Measurements from ENCODE around the gene DPEP3.
"Not testable (repeated sequence)": the region's sequence is repeated elsewhere in the genome, so short reads cannot be mapped to it uniquely, and the experiment has no call there.

The DPEP3 gene

GRCh38 chr16:67943619-67944504, 36.4 kb downstream of the DPEP3 start, which contains the start of gene LCAT:
Gene LCAT (minus strand): TSS chr16:67944120. CDS start chr16:67944101, 19 bp downstream.
- no peak for DNase-seq

- DNase-seq, result no peak
Observed at GRCh38 chr16:67943256-67943618, 37.1 kb downstream of the DPEP3 start.

GRCh38 chr16:67942510-67943255, 37.6 kb downstream of the DPEP3 start:
- DNase-seq, result no peak

- no peak for DNase-seq
Observed at GRCh38 chr16:67942200-67942509, 38.1 kb downstream of the DPEP3 start.

GRCh38 chr16:67941469-67942199, 38.7 kb downstream of the DPEP3 start:
- DNase-seq, result no peak

- DNase-seq, result no peak
Observed at GRCh38 chr16:67940446-67941089, 39.7 kb downstream of the DPEP3 start.

DNA sequence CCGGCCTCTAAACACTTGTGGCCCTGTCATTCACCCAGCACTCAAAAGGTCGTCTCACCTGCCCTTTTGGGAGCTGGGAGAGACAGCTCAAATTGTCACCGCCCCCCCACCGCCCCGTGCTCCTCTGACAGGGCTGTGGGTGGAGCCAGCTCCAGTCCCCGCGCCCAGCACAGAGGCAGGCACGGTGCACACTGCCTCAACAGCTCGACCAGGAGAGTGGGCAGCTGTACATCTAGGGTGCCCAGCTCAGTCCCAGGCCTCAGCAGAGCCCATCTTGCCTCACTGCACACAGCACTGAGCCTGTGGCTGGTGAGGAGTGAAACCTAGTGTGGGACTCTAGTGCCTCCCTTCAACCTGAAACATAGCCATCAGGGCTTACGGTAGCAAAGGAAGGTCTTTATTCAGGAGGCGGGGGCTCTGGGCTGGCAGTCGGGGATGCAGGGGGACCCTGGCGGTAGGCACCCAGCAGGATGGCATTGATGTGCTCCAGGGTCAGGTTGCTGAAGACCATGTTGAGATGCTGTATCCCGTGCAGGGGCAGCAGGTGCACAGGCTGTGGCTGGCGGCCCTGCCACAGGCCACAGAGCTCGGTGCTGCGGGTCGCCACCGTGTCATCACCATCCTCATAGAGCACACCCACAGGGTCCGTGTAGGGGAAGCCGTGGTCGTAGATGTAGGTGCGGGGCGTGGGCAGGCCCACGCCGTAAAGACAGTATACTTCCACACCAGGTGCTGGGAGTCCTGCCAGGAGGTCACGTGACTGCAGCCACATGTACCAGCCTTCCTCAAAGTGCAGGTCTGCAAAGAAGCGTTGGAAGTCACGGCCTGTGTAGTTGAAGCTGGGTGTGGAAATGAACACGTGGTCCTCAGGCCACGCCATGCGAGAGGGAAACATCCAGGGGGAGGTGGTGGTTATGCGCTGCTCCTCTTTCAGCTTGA, 40.5 kb downstream of the DPEP3 start:
- no peak for DNase-seq

DNA sequence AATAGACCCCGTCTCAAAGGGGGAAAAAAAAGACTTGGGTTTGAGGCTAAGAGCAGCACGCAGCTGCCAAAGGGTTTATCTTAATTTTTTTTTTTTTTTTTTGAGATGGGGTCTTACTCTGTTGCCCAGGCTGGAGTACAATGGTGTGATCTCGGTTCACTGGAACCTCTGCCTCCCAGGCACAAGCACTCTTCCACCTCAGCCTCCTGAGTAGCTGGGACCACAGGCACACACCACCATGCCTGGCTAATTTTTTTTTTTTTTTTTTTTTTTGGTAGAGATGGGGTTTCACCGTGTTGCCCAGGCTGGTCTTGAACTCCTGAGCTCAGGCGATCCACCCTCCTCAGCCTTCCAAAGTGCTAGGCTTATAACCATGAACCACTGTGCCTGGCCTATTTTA, 42.6 kb downstream of the DPEP3 start:
- DNase-seq, result not testable (repeated sequence)

DNA sequence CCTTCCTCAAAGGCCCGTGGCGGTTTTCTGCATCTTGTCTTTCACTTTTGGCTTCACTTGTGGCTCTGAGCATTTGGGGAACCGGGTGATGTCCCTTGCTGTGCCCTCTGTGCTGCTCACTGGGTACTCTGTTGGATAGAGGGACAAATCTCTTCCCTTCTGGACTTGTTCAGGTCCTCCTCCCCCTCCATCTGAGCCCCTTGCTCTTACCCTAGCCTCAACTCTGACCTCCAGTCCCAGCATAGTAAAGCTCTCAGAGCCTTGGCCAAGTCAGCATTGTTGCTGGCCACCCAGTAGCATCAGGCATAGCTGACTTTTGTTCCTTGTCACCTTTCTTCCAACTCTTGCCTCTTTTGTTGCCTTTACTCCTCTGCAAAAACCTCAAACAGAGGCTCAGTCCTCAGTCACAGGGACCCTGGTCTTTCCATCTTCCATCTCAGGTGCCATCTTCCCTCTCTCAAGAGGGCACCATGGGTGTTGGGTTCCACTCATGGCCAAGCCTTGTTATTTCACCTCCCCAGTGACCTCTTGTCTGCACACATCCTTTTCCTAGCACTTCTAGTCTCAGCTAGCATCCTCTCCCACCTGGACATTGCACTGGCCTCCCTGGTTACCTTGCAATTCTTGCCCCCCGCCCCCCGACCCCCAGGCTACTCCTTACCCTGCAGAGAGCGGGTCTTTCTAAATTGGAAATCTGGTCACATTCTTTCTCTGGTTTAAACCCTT, 43.3 kb downstream of the DPEP3 start:
- DNase-seq, result peak in 1 of 2 donors; percentile 98

DNA sequence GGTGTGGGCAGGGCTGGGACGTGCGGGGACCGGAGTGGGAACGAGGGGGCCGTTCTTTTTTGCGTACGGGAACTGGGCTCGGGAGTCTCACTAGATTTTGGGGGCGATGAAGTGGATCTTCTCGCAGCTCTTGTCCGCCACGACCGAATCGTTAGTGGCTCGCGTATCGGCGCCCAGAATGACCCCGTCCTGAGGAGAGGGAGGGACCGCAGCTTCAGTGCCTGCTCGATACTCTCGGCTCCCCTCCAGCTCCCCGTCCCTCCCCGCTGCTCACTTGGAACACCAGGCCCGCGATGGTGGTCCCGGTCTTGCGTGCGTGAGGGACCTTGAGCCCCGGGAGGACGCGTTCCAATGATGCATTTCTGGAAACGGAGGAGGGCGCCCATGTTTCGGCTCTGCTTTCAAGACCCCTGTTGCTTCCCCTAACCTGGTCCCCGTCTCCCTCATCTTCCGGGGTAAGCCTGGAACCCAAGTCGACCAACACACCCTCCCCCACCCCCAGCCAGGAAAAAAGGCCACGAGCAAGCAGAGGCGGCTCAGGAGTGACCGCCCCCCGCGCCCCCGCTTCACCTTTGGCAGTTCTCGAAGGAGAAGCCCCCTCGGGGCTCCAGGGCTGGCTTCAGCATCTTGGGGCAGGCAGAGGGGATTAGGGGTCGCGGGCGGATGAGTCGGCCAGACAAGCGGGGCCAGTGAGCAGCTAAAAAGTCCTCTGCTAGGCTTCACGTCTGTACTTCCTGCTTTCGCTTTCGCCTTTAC, 44.0 kb downstream of the DPEP3 start, which contains the start of gene PSMB10:
TSS of gene PSMB10 (minus strand) at position 727 of the 756 bp plus-strand sequence. CDS start at position 626, 101 bp downstream.
- peak in 1 of 2 donors; percentile 58 for DNase-seq

DNA sequence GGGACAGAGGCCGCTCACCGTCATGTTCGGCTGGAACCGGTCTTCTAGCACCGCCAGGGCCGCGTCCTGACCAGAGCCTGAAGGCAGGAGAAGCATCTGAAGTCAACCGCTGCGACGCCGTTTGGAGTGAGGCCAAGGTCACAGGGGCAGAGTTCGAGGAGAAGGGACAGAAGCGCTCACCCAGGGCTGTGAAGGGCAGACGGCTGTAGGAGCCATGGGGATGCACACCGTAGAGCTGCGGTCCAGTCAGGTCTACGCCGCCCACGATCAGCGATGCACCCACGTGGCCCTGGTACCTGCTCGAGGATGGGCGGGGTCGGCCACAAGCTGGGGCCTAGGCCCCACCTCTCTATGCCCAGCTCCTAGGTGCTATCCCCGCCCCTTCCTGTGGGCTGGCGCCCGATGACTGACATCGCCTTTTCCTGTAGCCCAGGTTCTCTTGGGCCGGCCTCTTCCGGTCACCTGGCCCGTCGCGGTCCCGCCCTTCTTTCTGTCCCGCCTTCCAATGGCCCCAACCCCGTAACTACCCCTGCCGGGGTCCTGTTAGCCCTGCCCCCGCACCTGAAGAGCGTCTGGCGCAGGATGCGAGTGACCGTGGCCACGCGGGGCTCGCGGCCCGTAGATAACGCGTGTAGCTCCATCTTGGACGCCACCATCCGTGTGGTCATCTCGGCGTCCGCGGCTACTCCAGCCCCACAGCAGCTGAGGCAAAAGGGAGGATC, 44.7 kb downstream of the DPEP3 start:
- peak; percentile 41 to 76 for DNase-seq

GRCh38 chr16:67935101-67935401, 45.2 kb downstream of the DPEP3 start:
- no peak for DNase-seq

GRCh38 chr16:67934306-67935100, 45.8 kb downstream of the DPEP3 start:
- no peak for DNase-seq

DNA sequence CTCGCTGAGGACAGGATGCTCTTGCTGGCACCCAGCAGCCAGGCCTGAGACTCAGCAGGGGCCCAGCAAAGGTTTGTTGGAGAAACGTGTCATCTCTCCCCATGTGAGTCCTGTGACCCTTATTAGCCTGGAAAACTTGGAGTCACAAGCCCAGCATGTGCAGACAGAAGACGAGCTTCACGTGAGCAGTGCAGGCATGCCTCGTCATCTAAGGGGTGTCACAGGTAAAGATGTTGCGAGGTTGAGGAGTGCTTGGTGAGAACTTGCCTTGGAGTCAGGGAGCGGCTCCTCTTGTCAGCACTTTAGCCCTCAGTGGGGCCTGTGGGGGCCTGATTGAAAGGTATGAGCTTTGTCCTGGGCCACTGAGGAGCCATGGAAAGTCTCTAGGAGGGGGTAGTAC, 46.5 kb downstream of the DPEP3 start:
- DNase-seq, result no peak

GRCh38 chr16:67932462-67932840, 47.8 kb downstream of the DPEP3 start:
- no peak for DNase-seq

DNA sequence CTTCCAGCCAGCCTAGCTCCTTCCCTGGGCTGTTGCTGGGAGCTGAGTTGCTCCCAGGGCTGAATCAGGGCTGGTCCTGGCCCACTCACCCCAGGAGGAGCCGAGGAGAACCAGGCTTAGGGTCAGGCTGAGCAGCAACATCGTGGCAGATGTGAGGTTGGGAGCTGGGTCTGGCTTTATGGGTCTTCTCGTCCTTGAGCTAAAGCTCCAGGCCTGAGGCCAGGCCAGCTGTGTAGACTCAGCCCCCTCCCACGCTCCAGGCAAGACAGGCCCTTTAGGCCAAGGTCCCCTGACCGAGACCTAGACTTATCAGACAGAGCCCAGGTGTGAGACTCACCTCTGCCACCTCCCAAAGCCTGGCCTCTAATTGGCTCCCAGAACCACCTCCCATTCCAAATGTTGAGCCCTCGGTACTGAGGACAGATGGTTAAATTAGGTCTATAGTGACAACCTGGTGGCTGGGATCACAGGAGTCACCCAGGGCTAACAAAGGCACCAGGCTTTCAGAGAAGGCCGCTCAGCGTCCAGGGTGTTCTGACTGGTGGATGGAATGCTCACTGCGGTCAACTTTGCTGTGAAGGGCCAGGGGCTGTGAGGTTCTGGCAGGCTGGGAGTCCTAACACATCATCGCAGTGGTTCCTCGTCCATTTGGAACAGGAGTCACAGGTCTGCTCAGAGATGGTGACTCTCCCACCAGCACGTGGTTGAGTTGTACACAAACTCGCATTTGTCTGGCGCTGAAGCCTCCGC, 48.4 kb downstream of the DPEP3 start, which contains the start of gene CTRL:
TSS of gene CTRL (minus strand) at position 151 of the 750 bp plus-strand sequence. CDS start at position 141, 10 bp downstream.
- no peak for DNase-seq

DNA sequence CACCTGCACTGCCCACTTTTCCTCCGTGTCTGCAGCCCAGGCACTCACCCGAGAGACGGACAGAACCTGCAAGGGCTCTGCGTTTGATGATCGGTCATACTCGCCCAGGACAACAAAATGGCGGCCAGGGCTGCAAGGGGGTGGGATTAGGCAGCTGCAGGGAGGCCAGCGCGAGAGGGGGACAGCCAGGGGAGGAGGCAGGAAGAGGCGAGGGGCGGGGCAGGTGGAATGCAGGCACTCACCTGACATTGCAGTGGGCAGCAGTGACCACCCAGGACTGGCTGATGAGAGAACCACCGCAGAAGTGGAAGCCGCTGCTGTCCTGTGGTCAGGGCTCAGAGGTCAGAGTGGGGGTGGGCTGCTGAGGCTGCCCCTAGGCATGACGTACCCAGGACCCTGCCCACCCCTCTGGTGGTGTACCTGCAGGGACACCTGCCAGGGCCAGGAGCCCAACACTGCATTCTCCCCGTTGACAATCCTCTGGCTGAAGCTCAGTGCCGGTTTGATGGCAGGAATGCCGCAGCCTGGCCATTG, 49.6 kb downstream of the DPEP3 start:
- DNase-seq, result no peak

- DNase-seq, result no peak
Observed at GRCh38 chr16:67930191-67930590, 50.1 kb downstream of the DPEP3 start.
